GM19467 (cell line): Measurements from ENCODE around the gene HOXB7.
A peak's percentile ranks its signal among the peaks of the same experiment; 100 is the strongest.

ENCODE experiments used
- ATAC-seq: cut with Tn5 transposase; IDR thresholded peaks from one replicate; pipeline ENCODE4 v1.9.1; 2021; ENCODE audit warnings: mild to moderate bottlenecking, moderate library complexity; ENCODE audit not compliant: unreplicated experiment

The HOXB7 gene

DNA sequence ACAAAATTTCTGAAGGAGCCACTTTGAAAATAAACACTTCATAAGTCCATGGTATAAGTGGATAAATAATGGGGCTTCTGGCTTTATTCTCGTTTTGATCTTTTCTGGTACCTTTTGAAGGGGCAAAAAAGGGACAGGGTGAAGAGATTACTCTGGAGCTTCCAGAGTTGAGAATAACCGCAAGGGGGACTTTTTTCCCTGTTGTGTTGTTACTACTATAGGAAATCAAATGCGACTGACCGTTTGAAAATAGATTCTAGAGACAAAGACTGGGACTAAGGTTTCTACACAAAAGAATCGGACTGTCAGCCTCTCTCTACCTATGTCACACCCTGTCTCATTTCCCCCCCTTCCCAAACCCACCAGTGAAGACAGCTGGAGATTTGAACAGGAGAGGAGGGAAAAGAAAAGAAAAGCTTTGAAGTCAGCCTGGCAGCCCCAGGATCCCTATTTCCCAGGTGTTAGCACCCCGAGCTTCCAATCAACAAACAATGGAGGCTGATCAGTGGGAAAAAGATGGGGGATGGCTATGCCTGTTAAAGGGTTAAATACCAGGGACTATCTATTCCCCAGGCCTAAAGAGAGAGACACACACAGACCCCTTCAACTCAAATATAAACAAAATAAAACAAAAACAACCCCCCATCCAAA, 41.0 kb downstream of the HOXB7 start:
- ATAC-seq: no peak

DNA sequence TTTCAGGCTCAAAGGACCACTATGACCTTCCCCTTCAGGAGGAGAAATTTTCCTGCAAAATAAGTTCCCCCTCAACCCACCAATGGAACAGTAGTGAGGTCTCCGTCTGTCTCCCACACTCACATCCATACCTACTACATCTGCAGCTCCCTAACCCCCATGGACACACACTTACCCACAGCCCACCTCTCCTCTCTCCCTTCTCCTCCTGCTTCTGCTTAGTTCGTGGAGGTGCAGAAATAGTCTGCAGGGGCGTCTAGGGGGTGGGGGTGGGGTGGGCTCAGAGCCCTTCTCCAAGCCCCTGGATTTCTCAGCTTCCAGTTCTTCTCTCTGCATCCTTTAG, 41.6 kb downstream of the HOXB7 start:
- no peak for ATAC-seq

DNA sequence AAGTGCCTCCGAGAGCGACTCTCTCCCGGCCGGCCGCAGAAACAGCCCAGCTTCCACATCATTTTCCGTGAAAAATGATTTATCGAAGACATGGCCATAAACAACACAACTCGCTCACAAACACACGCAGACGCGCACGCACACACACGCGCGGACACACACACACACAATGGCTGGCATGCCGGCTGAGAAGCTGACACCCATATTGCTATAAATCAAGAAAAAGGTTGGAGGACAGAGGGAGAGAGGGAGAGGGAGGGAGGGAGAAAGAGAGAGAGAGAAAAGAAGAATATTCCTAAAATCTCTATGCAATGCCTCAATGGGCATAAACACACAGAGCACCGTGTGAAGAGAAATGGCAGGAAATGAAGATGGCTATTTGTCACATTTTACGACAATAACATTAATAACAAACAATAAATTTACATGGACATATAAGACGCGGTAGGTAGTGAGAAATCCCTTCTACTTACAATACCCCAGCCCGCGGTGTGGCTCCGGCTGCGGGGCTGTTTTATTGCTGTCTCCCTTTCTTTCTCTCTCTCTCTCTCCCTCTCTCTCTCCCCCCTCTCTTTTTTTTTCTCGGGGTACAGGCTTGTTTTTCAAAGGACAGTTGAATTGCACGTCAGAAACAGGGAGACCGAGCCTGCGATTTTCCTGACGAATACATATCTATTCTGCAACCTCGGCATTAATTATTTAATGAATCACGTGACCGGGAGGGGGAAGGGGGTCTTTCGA, 42.1 kb downstream of the HOXB7 start:
- no peak for ATAC-seq

DNA sequence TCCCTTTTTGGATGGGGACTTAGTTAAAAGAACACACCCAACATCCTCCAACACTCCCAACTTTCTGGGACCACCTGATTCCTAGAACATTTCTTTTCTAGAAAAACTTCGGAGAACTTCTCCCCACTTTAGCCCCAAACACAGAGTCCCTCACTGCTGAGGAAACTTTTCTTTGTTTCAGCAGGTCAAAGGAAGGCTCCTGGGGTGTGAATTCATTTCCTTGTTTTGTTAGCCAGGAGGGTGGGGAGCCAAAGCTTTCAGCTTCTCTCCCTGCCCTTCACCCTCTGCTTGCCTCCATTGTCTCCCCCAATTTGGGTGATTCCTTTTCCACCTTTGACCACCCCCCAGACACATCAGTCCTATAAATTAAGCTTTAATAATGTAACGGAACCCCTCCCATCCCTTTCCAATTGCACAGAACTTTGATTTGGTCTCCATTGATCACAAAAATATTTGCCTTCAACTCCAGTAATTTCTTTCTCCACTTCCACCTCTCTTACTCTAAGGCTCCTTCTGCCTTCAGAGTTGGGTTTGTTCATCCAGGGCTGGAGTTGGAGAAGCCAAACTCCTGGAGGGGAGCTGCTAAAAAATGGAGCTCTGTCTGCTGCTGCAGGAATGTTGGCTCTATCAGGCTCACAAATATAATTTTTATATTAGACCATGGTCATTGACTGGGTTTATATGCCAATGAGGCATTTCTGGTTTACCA, 43.0 kb downstream of the HOXB7 start:
- ATAC-seq: no peak

DNA sequence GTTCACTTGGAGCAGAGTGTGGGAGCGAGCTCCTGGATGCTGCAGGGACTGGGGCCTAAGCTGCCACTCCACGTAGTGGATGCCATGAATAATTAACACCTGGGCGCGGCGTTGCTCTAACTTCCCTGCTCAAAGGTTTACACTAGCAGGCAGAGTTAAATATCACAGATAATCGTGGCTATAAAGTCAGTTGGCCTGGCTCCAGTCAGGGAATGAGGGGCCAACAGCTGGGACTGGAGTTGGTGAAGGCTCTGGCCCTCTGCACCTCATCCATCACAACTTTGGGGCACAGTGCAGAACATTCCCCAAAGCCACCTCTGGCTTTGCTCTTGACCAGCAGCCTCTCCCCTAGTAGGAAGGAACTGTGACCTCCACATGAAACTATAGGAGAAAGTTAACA, 43.6 kb downstream of the HOXB7 start:
- no peak for ATAC-seq

DNA sequence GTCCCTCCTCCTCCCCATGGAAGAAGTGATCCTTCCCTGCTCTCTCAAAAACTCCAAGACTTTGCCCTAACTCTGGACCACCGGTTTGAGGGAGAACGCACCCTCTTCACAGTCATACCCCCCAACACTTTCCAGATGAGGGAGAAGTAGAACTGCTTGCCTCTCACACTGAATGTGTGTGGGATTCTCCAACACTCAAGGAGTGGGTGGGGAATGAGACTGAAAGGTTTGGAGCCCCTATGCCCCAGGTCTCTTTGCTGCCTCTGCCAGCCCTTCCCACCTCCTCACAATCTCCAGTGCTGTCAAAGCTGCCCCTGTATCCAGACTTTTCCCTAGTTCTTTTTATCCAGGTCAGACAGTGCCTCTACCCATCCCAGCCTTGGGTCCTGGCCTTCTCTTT, 44.1 kb downstream of the HOXB7 start:
- no peak for ATAC-seq

DNA sequence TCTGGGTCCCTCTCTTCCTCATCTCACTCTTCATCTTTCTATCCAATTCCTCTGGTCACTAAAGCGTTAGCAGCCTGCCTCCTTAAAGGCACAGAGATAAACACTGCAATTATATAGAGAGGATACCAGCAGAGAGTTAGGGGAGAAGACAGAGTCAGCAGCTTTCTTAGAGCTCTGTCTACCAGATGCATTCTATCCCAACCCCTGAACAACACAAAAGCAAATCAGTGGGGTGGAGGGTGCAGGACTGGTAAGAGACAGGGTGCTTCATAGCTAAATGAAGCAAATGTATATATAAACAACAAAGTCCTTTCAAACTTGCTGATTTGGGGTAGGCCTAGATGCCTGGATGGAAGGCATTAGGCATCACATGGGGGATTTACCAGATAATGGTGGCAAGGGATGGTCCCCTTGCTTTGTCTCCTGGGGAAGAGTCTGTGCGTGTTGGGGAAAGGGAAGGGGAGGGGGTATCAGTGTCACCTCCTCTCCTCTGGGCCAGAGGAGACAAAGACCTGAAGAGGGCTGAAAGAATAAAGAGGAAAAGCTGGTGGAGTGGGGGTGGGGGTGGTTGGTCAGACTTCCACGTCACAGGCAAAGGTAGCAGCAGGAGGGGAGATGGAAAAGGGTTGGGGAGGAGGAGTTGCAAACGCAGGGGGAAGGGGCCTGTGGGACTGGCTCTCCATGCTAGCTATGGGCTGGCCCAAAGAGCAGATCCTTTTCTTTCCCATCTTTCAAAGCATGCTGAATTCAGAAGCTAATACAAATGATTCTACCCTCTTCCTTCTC, 44.7 kb downstream of the HOXB7 start:
- no peak for ATAC-seq

DNA sequence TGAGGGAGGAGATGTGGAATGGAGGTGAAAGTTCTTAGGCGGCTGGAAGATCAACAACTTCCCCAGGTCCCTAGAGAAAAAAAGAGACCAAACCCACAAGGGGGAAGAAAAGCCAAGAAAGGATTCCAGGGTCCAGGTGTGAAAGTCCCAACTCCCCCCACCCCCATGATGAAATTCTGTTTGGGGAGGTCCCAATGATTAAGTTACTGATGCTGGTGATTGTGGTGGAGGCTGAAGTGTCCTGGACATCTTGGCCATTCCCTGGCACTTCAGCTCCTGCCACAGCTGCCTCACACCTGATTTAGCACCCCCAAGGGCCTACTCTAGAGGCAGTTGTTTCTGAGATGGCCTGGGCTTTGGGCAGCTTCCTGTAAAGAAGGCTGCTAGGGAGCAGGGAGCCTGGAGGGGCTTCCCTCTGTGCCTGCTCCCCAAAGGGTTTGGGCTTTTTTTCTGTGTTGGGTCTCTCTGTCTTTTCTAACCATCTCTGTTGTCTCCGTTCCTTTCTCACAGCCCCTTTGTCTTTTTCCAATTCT, 45.7 kb downstream of the HOXB7 start:
- no peak for ATAC-seq

DNA sequence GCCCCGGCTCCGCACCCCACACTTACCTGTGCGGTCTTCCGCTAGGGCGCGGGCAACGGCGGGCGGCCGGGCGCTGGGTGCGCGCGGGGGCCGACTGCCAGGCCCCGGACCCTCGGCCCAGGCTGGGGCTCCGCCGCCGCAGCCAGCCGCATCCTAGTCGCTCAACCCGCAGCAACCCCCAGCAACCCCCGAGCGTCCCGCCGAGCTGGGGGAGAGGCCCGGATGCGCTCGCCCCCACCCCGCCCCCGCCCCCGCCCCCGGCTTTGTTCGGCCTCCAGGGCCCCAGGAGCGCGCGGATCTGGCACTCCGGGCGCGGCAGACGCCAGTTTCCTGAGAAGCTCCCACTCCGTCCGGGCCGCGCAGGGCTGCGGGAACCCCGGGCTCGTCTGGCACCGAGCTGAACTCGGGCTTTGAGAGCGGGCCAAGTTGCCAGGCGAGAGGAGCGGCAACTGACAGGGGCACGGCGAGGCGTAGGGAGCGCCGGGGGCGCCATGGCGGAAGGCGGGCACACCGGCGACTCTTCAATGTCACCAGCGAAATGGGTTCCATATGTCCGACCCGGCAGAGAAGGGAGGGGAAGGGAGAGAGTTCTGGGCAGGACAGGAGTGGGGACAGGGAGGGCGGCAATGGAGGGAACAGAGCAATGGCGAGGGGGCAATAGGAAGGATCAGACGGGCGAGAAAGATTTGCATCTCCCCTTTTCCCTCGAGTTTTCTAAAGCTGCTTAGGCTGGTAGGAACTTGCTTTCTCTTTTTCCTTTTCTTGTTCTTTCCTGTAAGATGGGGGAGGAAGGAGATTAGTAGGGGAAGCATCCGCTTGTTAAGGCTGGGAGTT, 46.4 kb downstream of the HOXB7 start:
- ATAC-seq: no peak

DNA sequence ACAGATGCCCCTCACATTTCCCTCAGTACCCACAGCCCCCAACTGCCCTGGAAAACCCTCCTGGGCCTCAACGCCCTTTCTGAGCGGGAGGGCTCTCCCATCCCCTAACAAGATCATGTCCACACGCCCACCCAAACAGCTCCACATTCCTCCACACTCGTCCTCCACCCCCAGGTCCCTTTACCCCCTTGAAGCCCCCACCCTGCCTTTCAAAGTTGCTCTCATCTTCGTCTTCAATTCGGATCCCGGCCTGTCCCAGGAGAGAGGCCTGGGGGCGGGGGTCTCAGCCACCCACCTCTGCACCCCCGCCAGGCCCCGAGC, 47.0 kb downstream of the HOXB7 start:
- ATAC-seq: no peak

DNA sequence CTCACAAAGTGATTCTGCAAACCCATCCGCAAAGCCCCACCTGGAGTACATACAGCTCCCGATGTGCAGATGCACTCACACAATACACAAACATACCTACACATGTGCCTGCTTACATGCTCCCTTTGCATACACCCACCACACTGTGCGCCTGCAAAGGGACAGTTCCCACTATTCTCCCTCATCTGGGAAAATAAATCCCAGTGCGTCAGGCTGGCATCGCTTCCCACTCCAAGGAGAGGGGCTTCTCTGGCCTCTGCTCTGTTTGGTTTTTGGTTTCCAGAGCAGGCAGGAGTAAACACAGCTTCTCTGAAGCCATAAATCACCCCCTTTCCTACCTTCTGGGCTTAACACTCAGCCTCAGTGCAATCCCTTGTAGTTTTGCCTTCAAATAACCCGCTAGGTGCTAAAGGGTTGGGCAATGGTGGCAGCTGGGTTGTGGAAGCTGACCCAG, 47.4 kb downstream of the HOXB7 start:
- ATAC-seq: no peak

DNA sequence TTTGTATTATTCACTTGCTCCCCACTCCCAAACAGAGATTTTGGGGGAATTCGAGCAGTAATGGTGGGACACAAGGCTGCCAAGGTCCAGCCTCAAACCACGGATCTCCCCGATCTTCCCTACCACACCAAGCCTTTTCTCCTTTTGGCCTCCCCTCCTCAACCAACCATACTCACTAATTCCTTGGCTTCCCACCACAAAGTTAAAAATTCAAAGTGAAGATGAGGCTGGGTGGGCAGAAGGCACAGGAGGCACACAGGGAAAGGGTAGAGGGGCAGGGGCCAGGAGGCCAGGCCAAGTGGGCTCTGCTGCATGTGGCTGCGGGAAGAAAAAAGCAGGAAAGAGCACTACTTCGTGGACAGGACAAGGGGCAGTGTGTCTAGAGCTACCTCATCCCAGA, 47.9 kb downstream of the HOXB7 start:
- no peak for ATAC-seq

DNA sequence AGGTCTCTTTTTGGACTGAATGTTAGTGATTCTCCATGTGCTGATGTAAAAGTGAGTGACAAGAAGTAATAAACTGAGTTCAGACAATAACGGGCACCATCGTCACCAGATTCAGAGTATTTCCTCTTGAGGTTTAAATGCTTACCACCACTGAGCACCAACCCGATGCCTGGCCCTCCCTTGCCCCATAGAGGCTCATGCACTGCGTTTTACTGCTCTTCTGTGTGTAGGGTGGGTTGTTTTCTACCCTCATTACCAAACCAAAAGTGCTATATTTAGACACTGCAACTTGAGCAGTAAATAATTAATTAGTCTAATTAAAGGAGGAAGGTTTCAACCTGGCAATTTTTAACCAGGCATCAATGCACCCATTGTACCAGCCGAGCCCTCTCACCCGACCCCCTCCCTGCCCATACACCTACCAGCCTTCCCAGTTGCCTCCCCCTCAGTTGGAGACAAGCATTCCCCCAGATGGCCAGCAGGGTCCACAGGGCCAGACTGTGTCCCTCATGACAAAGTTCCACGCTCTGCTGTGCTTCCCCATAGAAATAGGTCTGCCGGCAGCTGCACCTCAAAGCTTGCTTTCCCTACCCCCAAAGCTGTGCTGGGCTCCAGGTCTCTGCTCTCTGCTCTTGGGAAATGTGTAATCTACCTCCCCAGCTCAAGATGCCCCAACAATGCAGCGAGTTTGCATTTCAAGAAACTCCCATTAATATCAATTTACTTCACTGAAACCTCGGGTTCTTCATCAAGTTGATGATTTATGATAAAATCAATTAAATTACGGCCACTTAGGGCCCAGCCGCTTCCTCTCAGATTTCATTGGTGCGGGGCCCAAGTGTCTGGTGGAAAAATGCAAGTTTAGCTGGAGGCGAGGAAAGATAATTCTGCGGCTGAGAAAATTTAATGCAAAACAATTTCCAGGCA, 48.7 kb downstream of the HOXB7 start:
- ATAC-seq: peak; percentile 60

DNA sequence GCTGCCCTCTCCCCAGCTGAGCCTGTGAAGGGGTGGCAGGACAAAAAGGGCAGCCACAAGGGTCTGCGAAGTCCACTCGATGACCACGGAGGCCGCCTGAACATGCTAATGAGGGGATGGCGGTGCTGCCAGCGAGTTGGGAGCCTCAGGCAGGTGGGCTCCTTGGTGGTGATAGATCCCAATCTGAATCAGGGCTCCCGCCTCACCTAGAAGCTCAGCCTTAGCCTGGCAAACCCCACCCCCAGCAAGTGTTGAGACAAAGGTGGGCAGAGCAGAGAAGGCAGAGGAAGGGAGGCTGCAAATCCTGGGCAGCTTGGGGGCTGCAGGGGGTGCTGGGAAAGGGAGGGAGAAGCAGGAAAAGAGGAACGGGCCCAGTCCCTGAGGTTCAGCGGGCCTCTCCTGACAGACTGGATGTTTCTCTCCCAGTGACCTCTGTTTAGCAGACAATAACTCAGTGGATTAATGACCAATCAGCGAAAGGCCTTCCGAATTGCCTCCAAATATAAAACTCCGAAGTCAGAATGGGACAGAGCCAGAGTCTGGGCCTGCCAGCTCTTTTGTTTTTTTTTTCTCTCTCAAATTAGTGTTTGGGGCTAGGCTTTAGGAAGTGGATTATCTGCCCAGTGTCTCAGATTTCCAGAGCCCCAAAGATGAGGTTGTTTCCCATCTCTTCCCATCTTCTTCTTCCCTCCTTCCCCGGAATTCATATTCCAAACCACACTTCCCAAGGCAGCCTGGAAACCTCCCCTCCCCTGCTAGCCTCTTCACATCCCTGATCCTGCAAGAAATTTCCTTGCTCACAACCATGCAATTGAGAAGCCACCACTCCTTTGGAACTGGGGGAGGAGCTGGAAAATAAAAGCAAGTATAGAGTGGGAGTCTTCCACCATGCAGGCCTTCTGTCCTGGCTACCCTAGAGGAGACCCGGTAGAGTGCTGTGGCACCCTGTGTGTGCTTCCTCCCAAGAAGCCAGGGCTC, 50.7 kb downstream of the HOXB7 start:
- no peak for ATAC-seq

DNA sequence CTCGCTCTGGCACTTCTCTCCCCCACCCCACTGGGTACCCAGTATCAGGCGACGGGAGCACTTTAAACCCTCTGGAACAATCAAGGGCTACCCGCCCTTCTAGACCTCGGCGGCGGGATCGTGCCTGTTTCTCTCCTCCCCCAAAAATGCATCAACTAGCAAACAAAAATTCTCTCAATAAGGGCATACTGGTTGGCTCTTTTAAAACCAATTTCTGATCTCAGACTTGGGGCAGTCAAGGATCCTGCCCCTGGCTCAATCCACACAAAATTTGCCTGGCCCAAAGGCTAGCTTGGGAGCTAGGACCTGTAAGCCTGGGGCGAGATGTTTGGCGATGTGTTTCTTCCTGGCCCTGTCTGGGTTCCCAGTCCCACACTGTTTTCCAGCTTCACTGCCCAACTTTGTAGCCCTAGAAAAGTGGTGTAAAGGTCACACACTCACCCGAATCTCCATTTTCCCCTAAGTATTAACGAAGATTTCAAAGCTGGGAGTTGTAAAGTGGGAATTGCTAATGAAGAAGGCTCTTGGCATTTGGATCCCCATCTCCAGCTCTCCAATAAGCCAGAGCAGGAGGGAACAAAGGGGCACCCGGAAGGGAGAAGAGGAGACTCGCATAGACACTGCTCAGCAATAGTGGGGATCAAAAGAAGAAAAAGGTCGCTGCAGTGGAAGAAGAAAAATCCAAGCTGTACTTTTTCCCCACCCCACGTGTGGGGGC, 51.5 kb downstream of the HOXB7 start:
- no peak for ATAC-seq

DNA sequence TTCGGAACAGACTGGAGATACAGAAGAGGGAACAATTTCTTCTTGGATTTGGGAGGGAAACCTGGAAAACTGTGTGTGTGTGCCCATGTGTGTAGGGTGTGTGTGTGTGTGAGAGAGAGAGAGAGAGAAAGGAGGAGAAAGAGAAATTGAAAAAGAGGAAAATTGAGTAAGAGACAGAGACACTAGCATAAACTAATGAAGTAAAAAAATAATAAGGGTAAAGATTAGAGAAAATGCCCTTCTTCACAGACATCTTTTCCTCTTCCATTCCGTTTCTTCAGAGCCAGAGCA, 52.0 kb downstream of the HOXB7 start:
- ATAC-seq: no peak

DNA sequence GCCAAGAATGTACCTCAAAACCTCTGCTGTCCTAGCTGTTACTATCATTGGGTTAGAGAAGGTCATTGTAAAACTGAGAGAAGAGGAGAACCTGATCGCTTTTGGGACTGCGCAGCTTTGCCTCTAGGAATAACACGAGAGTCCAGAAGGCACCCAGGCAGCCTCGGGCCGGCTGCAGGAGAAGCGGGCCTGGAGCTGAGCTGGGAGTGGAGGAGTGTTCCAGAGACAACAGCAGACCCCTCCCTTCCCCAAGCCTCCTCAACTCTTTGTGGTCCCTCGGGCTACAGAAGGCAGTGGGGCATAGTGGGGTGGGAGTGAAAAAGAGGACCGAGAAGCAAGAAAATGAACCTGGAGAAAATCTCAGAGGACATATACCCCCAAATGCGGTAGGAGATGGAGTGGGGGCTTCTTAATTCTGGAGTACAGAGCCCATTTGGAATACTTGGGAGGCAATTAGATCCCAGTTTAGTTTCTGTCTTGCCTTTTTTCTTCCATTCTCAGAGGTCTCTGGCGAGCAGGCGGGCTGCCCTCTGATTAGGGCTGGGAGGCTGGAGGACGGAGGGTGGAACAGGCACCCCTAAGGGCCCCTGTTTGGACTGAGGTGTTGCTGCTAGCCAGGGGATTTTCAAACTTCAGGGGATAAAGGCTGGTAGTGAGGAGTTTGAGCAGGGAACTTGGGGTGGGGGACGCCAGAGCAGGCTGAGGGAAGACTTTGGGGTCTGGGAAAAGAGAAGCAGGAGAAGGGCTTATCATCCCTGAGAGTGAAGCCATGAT, 52.6 kb downstream of the HOXB7 start:
- ATAC-seq: no peak
